Smooth muscle cell (in vitro differentiated cells): ENCODE results near the gene CDC42BPA. TPM values are rescaled to one million over a fixed set of nuclear protein-coding genes. Genes with fewer than 3 reads are reported as not detected.

Experiments
- DNase-seq: peaks from one replicate; lab custom pipeline; 2025; ENCODE audit not compliant: unreplicated experiment; lab: John Stamatoyannopoulos, UW
- H2AFZ ChIP-seq: fragments of 200-600 bp; sonication (generic); 2 replicates; pipeline ENCODE4 v1.6.0; 2016; ENCODE audit warnings: antibody characterized with exemption, low read depth, mild to moderate bottlenecking
- H3F3A ChIP-seq: fragments of 200-600 bp; sonication (generic); 2 replicates; pipeline ENCODE4 v1.6.0; 2017; ENCODE audit warnings: antibody characterized with exemption, low read depth
- H3K27ac ChIP-seq: fragments of 200-600 bp; sonication (generic); 2 replicates; pipeline ENCODE4 v1.5.1; 2016; ENCODE audit warnings: low read depth, mild to moderate bottlenecking
- H3K27me3 ChIP-seq: fragments of 200-600 bp; sonication (generic); 2 replicates; pipeline ENCODE4 v1.6.1; 2016; ENCODE audit warnings: low read depth, mild to moderate bottlenecking
- H3K36me3 ChIP-seq: fragments of 200-600 bp; sonication (generic); 2 replicates; pipeline ENCODE4 v1.5.1; 2016; ENCODE audit warnings: low read depth
- H3K4me1 ChIP-seq: fragments of 200-600 bp; sonication (generic); 2 replicates; pipeline ENCODE4 v1.5.1; 2016; ENCODE audit warnings: low read depth
- H3K4me2 ChIP-seq: fragments of 200-600 bp; sonication (generic); 2 replicates; pipeline ENCODE4 v1.6.0; 2016; ENCODE audit warnings: mild to moderate bottlenecking
- H3K4me3 ChIP-seq: fragments of 200-600 bp; sonication (generic); 2 replicates; pipeline ENCODE4 v1.5.1; 2016; ENCODE audit warnings: mild to moderate bottlenecking
- H3K79me2 ChIP-seq: fragments of 200-600 bp; sonication (generic); 2 replicates; pipeline ENCODE4 v1.6.0; 2016; ENCODE audit warnings: low read depth, mild to moderate bottlenecking
- H3K9ac ChIP-seq: fragments of 200-600 bp; sonication (generic); 2 replicates; pipeline ENCODE4 v1.6.0; 2016; ENCODE audit warnings: low read depth
- H3K9me3 ChIP-seq: fragments of 200-600 bp; sonication (generic); replicated peaks from 2 replicates; pipeline ENCODE4 v1.5.1; 2016; ENCODE audit warnings: low read depth
- H4K20me1 ChIP-seq: fragments of 200-600 bp; sonication (generic); 2 replicates; pipeline ENCODE4 v1.6.0; 2016; ENCODE audit warnings: low read depth
- WGBS: methylation state at CpG from one replicate; pipeline ENCODE4 v1.1.7; 2016; ENCODE audit warnings: low lambda C conversion rate; 5-methylcytosine and 5-hydroxymethylcytosine counted together
- polyA plus RNA-seq: library from polyadenylated mRNA; unstranded; fragments of >200 nt; fragmentation: Nextera tagmentation; extraction: Ambion mirVana; gene quantifications from 2 replicates; pipeline ENCODE4 v1.2.1, GENCODE V29; 2016
- total RNA-seq: library from RNA; depleted of rRNA; stranded (reverse); fragments of >200 nt; gene quantifications from 2 replicates; pipeline ENCODE4 v1.2.3, GENCODE V29; 2014
- TF ChIP-seq, protein P1 (sequence below): fragments of 200-600 bp; sonication (generic); IDR thresholded peaks from 2 replicates; pipeline ENCODE4 v1.5.1; 2017; ENCODE audit warnings: borderline replicate concordance, mild to moderate bottlenecking, antibody characterized with exemption; ENCODE audit not compliant: insufficient read depth, poor library complexity, severe bottlenecking

The CDC42BPA gene, protein sequence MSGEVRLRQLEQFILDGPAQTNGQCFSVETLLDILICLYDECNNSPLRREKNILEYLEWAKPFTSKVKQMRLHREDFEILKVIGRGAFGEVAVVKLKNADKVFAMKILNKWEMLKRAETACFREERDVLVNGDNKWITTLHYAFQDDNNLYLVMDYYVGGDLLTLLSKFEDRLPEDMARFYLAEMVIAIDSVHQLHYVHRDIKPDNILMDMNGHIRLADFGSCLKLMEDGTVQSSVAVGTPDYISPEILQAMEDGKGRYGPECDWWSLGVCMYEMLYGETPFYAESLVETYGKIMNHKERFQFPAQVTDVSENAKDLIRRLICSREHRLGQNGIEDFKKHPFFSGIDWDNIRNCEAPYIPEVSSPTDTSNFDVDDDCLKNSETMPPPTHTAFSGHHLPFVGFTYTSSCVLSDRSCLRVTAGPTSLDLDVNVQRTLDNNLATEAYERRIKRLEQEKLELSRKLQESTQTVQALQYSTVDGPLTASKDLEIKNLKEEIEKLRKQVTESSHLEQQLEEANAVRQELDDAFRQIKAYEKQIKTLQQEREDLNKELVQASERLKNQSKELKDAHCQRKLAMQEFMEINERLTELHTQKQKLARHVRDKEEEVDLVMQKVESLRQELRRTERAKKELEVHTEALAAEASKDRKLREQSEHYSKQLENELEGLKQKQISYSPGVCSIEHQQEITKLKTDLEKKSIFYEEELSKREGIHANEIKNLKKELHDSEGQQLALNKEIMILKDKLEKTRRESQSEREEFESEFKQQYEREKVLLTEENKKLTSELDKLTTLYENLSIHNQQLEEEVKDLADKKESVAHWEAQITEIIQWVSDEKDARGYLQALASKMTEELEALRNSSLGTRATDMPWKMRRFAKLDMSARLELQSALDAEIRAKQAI (N-terminal part only)
- total RNA-seq, result 34.9 and 43.3 TPM in 2 replicates
- 14.8 and 16.5 TPM in 2 replicates for polyA plus RNA-seq

DNA sequence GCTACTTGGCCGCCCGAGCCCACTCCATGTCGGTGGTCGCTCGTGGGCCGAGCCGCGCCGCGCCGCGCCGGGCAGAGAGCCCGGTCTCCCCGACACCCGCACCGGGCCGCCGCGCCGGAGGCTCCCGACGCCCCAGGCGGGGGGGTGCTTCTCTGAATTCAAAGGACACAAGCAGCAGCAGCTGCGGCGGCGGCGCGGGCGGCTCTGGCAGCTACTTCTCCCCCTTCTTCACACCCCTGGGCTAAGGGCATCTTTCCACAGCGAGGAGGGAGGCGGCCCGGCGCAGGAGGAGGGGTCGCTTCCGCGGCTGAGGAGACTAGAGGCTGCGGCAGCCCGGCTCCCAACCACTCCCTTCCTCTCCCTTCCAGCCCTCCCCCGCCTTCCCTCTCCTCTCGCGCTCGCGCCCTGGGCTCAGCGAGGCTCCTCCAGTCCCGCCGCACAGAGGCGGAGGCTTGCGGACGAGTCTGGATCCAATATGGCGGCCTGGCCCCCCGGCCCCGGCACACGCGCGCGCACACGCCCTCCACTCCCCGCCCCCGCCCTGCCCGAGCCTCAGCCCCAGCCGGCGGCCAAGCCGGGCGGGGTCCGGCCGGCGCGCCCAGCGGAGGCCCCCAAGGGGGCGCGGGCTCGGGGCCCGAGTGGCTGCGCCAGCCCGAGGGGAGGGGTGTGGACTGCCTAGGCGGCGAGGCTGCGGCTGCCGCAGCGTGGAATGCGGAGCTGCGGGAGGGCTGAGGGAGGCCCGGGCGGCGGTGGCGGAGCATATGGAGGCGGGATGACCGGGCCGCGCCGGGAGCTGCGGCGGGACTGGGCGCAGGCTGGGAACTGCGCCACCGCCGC, at the start of gene CDC42BPA:
Gene CDC42BPA, minus strand, starts transcription at position 477 of the 837 bp plus-strand sequence. CDS start 1,310 bp downstream, outside the sequence.
- Histone ChIP-seq H3K79me2 (peaks cover 42% of the 10 kb centered on the region), H3K27ac (peak within 1 kb of the TSS; percentile 86), H3K9me3 (no peaks in the 10 kb centered on the region), H3K36me3 (no peaks in the 10 kb centered on the region), H2AFZ (peak within 1 kb of the TSS; percentile 89), H3K4me3 (peak within 1 kb of the TSS; percentile 99), H3F3A (no peaks in the 10 kb centered on the region), H3K27me3 (no peaks in the 10 kb centered on the region), H3K4me1 (peaks cover 21% of the 10 kb centered on the region), H3K4me2 (peak within 1 kb of the TSS; percentile 94), H3K9ac (peak within 1 kb of the TSS; percentile 82), H4K20me1 (peaks cover 38% of the 10 kb centered on the region)
- under 1% methylated on average over 46 of the region's 98 CpGs for WGBS
- TF ChIP-seq, protein P1, sequence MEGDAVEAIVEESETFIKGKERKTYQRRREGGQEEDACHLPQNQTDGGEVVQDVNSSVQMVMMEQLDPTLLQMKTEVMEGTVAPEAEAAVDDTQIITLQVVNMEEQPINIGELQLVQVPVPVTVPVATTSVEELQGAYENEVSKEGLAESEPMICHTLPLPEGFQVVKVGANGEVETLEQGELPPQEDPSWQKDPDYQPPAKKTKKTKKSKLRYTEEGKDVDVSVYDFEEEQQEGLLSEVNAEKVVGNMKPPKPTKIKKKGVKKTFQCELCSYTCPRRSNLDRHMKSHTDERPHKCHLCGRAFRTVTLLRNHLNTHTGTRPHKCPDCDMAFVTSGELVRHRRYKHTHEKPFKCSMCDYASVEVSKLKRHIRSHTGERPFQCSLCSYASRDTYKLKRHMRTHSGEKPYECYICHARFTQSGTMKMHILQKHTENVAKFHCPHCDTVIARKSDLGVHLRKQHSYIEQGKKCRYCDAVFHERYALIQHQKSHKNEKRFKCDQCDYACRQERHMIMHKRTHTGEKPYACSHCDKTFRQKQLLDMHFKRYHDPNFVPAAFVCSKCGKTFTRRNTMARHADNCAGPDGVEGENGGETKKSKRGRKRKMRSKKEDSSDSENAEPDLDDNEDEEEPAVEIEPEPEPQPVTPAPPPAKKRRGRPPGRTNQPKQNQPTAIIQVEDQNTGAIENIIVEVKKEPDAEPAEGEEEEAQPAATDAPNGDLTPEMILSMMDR, result peak; percentile 0
- DNase-seq, result peak; percentile 65

DNA sequence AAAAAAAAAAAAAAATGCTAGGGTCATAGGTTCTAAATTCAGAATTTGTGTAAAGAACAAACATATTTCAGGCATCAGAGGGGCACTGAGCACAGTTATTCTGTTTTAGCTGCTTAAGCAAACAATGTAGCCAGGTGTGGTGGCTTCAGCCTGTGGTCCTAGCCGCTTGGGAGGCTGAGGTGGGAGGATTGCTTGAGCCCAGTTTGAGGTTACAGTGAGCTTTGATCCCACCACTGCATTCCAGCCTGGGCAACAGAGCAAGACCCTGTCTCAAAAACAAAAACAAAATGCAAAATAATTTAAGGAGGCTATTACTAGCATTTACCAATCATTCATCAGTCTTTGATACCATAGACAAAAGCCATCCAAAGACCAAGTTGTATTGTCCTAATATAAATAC, 49.7 kb upstream of the CDC42BPA start:
- WGBS, result 86% methylated on average over 1 of the region's 1 CpG

More for the DNA sequence above, 49.7 kb upstream of the CDC42BPA start:
- no peak overlapping the region for H3K9ac ChIP-seq
- no peaks in the 10 kb centered on the region for H3F3A ChIP-seq
- H3K4me1 ChIP-seq, result no peaks in the 10 kb centered on the region
- H3K4me2 ChIP-seq, result no peak overlapping the region
- H2AFZ ChIP-seq, result no peak overlapping the region
- no peak overlapping the region for H3K27ac ChIP-seq
- DNase-seq, result no peak
- H3K79me2 ChIP-seq, result no peaks in the 10 kb centered on the region
- H3K27me3 ChIP-seq, result no peaks in the 10 kb centered on the region
- TF ChIP-seq, protein P1, result no peak
- H3K4me3 ChIP-seq, result no peak overlapping the region
- no peaks in the 10 kb centered on the region for H3K9me3 ChIP-seq
- no peaks in the 10 kb centered on the region for H4K20me1 ChIP-seq
- no peaks in the 10 kb centered on the region for H3K36me3 ChIP-seq
